ENCODE measurements around the gene SENP3.

Gene SENP3

DNA sequence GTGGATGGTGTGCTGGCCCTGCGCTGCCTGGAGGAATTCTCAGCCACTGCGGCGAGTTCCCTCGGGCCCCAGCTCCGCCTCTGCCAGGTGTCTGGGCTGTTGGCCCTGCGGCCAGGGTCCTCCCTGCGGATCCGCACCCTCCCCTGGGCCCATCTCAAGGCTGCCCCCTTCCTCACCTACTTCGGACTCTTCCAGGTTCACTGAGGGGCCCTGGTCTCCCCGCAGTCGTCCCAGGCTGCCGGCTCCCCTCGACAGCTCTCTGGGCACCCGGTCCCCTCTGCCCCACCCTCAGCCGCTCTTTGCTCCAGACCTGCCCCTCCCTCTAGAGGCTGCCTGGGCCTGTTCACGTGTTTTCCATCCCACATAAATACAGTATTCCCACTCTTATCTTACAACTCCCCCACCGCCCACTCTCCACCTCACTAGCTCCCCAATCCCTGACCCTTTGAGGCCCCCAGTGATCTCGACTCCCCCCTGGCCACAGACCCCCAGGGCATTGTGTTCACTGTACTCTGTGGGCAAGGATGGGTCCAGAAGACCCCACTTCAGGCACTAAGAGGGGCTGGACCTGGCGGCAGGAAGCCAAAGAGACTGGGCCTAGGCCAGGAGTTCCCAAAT is 4.5 kb upstream of the SENP3 start:
- no peak for DNase-seq

DNA sequence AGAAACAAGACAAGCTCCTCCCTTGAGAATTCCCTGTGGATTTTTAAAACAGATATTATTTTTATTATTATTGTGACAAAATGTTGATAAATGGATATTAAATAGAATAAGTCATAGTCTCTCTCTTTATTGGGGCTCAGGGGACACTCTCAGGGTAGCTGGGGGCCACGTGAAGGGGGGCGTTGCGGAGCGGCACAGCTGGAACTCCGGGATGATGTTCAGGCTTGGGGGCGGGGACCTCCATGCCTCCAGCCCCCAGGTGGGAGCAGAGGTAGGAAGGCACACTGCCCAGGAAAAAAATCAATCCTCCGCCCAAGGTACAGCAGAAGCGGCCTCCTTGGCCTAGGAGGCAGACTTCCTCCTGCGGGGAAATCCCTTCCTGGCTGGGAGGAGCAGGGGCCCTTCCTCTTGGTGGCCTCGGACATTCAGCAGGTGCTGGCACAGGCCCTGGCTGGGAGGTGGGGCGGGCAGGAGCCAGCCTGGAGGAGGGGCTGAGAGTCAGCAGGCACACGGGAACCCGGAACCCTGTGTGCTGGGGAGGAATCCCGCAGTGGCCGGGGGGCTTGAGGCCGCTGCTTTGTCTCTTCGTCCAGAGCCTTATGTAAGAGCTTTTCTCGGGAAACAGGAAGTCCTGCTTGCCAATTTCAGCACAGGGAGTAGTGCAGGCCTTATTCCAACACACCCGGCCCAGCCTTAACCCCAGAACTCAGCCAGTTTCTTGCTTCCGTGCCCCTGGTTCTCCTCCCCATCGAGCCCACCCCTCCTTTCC is 3.8 kb upstream of the SENP3 start:
- DNase-seq: peak; percentile 87

DNA sequence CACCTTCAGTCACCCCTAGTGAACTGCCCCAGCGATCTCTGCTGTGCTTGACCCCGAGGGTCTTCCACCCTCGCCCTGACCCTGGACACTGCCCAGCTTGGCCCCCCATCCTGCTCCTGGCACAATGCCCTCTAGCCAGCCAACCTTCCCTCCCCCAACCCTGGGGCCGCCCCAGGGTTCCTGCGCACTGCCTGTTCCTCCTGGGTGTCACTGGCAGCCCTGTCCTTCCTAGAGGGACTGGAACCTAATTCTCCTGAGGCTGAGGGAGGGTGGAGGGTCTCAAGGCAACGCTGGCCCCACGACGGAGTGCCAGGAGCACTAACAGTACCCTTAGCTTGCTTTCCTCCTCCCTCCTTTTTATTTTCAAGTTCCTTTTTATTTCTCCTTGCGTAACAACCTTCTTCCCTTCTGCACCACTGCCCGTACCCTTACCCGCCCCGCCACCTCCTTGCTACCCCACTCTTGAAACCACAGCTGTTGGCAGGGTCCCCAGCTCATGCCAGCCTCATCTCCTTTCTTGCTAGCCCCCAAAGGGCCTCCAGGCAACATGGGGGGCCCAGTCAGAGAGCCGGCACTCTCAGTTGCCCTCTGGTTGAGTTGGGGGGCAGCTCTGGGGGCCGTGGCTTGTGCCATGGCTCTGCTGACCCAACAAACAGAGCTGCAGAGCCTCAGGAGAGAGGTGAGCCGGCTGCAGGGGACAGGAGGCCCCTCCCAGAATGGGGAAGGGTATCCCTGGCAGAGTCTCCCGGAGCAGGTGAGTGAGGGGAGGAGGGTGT is 3.0 kb upstream of the SENP3 start, which contains the start of gene TNFSF13:
Gene TNFSF13 (plus strand): TSS at position 207 of the 776 bp plus-strand sequence. CDS start 290 bp downstream, at position 497.
- DNase-seq: peak; percentile 25

DNA sequence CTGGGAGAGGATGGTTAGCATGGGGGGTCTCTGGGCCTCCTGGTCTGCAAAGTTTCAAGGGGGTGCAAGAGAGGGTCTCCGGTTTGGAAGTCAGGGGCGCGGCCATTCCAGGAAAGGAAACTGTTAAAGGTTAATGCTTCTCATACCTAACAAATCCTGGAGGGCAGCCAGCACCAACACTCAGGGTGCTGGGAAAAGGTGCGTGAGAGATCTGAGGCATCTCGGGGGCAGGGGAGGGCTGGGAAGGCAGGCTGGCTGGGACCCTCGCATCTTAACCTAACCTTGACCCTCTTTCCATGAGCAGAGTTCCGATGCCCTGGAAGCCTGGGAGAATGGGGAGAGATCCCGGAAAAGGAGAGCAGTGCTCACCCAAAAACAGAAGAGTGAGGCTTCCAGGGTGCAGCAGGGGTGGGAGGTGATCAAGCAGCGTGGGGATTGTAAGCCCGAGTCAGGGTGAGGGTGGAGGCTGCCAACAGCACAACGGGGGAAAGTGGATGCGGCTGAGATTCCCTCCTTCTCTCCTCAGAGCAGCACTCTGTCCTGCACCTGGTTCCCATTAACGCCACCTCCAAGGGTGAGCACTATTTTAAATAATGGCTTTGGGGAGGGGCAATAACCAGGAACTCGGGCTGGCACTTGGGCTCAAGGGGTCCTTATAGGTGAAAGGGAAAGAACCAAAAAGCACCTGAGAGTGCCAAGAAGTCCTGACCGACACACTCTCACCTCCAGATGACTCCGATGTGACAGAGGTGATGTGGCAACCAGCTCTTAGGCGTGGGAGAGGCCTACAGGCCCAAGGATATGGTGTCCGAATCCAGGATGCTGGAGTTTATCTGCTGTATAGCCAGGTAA is 2.2 kb upstream of the SENP3 start:
- no peak for DNase-seq

DNA sequence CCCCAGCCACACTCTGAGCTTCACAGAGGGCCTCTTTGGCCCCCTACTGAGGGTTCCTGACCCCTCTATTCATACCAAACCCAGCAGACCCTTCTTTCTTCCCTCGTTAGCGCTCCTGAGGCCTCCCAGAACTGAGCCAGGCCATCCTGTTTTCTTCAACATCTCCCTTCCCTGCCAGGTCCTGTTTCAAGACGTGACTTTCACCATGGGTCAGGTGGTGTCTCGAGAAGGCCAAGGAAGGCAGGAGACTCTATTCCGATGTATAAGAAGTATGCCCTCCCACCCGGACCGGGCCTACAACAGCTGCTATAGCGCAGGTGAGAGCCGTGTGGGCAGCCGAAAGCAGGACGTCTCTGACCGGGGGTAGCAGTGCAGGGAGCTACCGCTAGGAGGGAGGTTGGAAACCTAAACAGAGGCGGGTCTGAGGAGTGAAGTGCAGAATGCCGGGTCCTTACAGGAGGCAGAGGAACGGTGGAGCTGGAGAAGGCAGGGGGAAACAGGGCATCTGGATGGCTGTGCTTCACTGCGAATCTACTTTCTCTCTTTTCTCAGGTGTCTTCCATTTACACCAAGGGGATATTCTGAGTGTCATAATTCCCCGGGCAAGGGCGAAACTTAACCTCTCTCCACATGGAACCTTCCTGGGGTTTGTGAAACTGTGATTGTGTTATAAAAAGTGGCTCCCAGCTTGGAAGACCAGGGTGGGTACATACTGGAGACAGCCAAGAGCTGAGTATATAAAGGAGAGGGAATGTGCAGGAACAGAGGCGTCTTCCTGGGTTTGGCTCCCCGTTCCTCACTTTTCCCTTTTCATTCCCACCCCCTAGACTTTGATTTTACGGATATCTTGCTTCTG is 1.3 kb upstream of the SENP3 start:
- peak; percentile 63 for DNase-seq

DNA sequence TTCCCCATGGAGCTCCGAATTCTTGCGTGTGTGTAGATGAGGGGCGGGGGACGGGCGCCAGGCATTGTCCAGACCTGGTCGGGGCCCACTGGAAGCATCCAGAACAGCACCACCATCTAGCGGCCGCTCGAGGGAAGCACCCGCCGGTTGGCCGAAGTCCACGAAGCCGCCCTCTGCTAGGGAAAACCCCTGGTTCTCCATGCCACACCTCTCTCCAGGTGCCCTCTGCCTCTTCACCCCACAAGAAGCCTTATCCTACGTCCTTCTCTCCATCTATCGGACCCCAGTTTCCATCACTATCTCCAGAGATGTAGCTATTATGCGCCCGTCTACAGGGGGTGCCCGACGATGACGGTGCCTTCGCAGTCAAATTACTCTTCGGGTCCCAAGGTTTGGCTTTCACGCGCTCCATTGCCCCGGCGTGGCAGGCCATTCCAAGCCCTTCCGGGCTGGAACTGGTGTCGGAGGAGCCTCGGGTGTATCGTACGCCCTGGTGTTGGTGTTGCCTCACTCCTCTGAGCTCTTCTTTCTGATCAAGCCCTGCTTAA is 617 bp upstream of the SENP3 start:
- peak; percentile 85 for DNase-seq

DNA sequence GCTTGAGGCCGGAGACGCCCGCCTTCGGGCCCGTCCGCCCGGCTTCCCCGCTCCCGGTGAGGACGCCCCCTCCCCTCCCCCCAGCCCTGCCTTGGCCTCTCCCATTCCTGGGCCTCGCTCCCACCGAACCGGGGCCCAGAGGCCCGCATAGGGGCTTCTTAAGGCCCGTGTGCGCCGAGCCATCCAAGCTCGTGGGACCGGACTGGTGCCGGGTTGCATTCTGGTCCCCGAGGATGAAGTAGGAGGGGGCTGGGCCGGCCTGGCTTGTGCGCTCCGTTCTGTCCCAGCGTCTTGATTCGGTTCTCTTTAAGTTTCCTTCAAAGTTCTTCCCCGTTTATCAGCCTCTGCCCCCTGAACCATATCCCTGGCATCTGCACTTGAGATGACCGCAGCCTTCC is 488 bp downstream of the SENP3 start:
- no peak for DNase-seq

DNA sequence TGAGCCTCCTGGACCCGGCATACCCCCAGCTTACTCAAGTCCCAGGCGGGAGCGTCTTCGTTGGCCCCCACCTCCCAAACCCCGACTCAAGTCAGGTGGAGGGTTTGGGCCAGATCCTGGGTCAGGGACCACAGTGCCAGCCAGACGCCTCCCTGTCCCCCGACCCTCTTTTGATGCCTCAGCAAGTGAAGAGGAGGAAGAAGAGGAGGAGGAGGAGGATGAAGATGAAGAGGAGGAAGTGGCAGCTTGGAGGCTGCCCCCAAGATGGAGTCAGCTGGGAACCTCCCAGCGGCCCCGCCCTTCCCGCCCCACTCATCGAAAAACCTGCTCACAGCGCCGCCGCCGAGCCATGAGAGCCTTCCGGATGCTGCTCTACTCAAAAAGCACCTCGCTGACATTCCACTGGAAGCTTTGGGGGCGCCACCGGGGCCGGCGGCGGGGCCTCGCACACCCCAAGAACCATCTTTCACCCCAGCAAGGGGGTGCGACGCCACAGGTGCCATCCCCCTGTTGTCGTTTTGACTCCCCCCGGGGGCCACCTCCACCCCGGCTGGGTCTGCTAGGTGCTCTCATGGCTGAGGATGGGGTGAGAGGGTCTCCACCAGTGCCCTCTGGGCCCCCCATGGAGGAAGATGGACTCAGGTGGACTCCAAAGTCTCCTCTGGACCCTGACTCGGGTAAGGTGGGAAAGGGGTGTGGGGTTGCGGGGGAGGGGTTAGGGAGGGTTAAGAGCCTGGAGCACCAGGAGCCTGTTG is 1.6 kb downstream of the SENP3 start:
- DNase-seq: no peak

DNA sequence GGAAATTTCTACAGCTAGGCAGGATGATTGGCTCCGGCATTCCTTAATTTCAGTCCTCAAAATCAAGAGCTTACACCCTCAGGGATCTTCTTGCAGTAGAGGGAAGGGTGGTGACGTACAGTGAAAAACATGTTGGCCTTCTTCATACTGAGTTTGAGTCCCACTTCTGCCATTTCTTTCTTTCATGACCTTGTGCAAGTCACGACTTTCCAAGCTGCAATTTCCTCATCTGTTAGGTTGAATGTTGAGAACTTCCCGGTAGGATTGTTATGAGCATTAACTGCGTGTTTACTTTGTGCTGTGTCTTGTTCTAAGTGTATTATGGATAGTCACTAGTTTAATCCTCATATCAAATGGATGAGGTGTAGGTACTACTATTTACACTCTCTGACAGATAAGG is 7.9 kb downstream of the SENP3 start:
- no peak for DNase-seq

DNA sequence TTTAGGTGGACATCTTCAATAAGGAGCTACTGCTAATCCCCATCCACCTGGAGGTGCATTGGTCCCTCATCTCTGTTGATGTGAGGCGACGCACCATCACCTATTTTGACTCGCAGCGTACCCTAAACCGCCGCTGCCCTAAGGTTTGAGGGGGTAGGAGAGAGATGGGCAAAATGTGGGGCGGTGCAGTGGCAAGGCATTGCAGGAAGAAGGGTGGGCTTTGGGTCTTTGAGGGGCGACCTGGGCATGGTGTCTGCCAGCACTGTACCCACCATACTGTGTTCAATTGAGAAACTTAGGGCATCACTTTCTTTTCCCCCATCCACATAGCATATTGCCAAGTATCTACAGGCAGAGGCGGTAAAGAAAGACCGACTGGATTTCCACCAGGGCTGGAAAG is 8.6 kb downstream of the SENP3 start:
- DNase-seq: no peak

DNA sequence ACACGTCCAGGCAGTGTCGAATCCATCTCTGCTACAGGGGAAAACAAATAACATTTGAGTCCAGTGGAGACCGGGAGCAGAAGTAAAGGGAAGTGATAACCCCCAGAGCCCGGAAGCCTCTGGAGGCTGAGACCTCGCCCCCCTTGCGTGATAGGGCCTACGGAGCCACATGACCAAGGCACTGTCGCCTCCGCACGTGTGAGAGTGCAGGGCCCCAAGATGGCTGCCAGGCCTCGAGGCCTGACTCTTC is 10.5 kb downstream of the SENP3 start:
- DNase-seq: no peak

DNA sequence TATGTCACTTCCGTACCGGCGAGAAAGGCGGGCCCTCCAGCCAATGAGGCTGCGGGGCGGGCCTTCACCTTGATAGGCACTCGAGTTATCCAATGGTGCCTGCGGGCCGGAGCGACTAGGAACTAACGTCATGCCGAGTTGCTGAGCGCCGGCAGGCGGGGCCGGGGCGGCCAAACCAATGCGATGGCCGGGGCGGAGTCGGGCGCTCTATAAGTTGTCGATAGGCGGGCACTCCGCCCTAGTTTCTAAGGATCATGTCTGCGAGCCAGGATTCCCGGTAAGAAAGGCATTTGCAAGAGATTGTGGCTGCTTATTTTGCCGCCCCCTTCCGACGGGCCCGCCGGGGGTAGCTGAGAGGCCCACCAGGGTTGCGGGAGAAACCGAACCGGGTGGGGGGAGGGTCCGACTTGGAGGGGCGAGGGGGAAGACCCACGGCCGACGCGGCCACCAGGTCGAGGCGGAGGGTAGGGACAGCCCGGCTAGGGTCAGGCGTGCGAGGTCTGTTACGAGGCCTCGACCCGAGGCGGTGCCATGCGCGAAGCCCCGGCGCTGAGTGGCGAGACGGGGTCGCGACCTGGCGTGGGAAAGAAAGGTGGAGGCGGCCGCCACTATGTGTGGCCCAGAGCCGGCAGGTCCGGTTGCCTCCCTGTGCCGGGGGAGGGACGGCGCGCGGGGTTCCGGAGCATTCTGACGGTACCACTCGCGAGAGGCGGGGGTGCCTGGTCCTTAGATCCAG is 11.0 kb downstream of the SENP3 start:
- DNase-seq: peak; percentile 97

DNA sequence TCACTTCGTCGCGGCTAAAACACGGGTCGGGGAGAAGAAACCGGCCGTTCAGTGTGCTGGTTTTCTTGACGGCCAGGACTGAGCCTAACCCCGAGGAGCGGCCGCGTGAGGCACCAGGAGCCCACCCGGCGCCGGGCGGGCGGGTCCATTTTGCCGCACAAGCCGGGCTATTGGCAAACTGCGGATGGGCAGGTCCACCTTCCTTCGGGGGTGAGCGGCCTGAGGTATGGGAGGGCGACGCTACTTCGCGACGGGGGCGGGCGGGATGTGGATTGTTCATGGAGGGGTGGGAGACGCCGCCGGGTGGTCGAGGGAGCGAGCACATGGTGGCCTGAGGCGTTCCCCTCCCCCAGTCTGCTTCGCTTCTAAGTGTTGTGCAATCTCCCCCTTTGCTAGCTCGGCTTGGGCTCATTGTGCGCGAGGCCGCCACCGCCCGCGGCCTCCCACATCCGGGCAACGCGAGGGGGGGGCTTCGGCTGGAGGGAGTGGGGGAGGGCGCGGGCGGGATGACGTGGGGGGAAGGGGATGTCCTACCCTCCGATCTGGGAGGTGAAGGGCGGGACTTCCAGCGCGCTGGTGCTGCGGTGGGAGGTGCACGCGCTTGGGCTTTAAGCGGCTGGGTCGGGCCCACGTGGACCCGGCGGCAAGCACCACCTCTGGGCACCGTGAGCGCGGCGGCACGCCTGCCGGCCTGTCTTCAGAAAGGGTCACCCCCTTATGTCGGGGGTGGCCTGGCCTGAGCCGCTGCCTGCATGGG is 11.8 kb downstream of the SENP3 start:
- DNase-seq: peak; percentile 85

DNA sequence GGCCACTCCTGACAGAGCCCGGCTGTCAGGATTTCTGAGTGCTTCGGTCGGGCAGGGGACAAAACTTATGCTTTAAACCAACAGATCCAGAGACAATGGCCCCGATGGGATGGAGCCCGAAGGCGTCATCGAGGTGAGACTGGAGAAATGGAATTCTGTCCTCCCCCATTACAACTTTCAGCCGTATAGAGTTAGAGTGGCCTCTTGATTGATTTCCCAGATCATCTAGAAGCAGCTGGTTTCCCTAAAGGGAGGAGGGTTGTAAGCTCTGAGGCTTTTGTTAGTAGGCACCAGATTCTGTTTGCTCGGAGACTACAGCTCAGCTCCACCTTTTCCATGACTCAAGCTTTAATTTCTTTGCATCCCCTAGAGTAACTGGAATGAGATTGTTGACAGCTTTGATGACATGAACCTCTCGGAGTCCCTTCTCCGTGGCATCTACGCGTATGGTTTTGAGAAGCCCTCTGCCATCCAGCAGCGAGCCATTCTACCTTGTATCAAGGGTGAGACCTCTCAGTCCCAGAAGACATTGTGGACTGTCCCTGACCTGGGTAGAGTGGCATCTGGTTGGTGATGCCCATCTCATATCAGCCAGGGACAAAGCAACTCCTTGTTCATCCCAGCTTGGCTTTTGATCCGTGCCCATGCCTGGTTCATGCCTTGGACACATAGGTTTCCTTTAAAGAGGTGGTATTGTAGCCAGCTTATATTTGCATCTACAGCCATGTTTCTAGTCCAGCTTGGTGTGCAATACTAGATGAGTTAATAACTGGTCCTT is 12.6 kb downstream of the SENP3 start:
- DNase-seq: no peak

DNA sequence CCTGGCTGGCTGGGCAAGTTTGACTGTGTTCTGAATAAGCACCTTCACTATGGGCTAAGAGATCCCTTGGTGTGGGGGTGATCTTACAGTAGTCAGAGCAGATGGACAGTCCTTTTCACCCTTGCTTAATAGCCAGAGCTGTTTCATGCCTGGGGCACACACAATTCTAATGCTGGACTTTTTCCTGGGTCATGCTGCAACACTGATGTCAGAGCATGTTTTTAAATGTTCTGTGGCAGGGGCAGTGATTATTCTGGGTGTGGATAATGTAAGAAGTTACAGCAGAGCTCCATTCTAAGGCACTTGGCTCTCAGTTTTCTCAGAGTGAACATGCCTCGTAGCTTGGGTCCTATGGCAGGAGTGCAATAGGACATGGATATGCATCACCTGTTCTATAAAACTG is 13.8 kb downstream of the SENP3 start:
- no peak for DNase-seq

DNA sequence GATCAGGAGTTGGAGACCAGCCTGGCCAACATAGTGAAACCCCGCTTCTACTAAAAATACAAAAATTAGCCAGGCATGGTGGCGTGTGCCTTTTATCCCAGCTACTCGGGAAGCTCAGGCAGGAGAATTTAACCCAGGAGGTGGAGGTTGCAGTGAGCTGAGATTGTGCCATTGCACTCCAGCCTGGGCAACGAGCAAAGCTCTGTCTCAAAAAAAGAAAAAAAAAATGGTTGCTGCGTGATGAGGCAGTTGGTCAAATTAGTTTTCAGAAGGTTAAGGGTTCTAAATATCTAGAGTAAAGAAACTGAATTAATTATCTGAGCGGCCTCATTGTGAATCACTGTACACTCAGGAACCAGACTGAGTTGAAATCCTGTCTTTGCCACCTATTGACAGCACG is 14.2 kb downstream of the SENP3 start:
- DNase-seq: no peak

DNA sequence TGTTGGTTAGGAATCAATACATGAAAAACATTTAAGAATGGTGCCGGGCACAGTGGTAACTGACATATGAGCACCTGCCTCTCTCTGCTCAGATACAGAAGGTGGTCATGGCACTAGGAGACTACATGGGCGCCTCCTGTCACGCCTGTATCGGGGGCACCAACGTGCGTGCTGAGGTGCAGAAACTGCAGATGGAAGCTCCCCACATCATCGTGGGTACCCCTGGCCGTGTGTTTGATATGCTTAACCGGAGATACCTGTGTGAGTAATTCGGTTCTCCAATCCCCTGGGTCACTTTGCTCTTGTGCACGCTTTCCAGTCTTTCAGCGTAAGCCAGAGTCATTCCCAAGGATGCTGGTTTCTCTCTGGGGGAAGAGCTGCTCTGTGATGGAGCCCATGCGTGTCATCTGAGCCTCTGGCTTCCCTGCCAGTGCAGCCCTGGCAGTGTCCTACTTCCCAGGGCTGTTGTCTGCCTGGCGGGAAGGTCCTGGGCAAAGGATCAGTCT is 14.8 kb downstream of the SENP3 start:
- DNase-seq: no peak
